HG02981 (cell line): ENCODE results near the gene STUB1.
"Not testable (repeated sequence)": the region's sequence is repeated elsewhere in the genome, so short reads cannot be mapped to it uniquely, and the experiment has no call there.

Experiments
- ATAC-seq: cut with Tn5 transposase; IDR thresholded peaks from one replicate; pipeline ENCODE4 v1.9.1; 2021; ENCODE audit warnings: mild to moderate bottlenecking, moderate library complexity; ENCODE audit not compliant: unreplicated experiment

STUB1 gene

GRCh38 chr16:710500-711075 lies 30.4 kb downstream of the STUB1 start:
- no peak for ATAC-seq

GRCh38 chr16:711084-711483 lies 30.9 kb downstream of the STUB1 start:
- ATAC-seq, result no peak

- no peak for ATAC-seq
Observed at GRCh38 chr16:711548-712320, 31.5 kb downstream of the STUB1 start.

- ATAC-seq, result not testable (repeated sequence)
Observed at GRCh38 chr16:712740-713250, 32.6 kb downstream of the STUB1 start.

- ATAC-seq, result no peak
Observed at GRCh38 chr16:714079-714478, 33.9 kb downstream of the STUB1 start.

GRCh38 chr16:714558-715476 lies 34.6 kb downstream of the STUB1 start, which contains the start of gene METRN:
TSS of gene METRN (plus strand) at chr16:715118. CDS start at chr16:715290, 172 bp downstream.
- peak; percentile 69 for ATAC-seq

GRCh38 chr16:715477-716199 lies 35.4 kb downstream of the STUB1 start:
- no peak for ATAC-seq

- ATAC-seq, result no peak
Observed at GRCh38 chr16:716200-716568, 36.0 kb downstream of the STUB1 start.

GRCh38 chr16:716768-717325 lies 36.6 kb downstream of the STUB1 start:
- ATAC-seq, result no peak

GRCh38 chr16:717450-718245 lies 37.4 kb downstream of the STUB1 start:
- ATAC-seq, result no peak

- ATAC-seq, result no peak
Observed at GRCh38 chr16:718389-718788, 38.2 kb downstream of the STUB1 start.

- no peak for ATAC-seq
Observed at GRCh38 chr16:718922-719321, 38.7 kb downstream of the STUB1 start.

GRCh38 chr16:719815-720446 lies 39.7 kb downstream of the STUB1 start:
- no peak for ATAC-seq

- ATAC-seq, result peak; percentile 20
Observed at GRCh38 chr16:720447-720989, 40.3 kb downstream of the STUB1 start.

- ATAC-seq, result peak; percentile 74
Observed at GRCh38 chr16:720990-721764, 41.0 kb downstream of the STUB1 start, which contains the start of gene ANTKMT. TSS of gene ANTKMT (plus strand) at chr16:721146. CDS start at chr16:721275, 129 bp downstream.

GRCh38 chr16:721765-722540 lies 41.7 kb downstream of the STUB1 start:
- ATAC-seq, result no peak
